HG03457 (cell line): Measurements from ENCODE around the gene CHAT.

ENCODE experiments used
- ATAC-seq: cut with Tn5 transposase; IDR thresholded peaks from one replicate; pipeline ENCODE4 v1.9.1; 2021; ENCODE audit warnings: moderate number of reproducible peaks; ENCODE audit not compliant: unreplicated experiment

The CHAT gene

DNA sequence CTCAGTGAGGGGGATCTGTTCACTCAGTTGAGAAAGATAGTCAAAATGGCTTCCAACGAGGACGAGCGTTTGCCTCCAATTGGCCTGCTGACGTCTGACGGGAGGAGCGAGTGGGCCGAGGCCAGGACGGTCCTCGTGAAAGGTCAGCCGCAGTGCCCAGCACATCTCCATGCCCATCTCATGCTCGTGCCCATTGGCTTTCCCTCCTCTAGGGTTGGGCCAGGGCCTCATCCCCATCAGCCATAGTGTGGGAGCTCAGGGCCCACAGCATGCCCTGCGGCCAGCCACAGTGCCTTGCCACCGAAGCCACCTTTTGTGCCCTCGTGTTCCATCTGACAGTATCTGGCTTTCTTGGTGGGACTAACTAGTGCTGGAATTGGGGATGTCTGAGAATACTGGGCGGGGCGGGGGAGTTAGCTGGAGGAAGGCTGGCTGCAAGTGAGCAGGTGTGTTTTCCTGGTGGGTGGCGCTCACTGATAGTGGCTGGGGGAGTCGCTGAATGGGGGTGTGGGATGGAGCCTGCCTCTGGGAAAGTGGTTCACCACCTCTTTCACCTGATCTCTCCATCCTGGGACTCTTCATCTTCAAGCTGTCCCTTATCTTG, 13.9 kb downstream of the CHAT start:
- no peak for ATAC-seq

DNA sequence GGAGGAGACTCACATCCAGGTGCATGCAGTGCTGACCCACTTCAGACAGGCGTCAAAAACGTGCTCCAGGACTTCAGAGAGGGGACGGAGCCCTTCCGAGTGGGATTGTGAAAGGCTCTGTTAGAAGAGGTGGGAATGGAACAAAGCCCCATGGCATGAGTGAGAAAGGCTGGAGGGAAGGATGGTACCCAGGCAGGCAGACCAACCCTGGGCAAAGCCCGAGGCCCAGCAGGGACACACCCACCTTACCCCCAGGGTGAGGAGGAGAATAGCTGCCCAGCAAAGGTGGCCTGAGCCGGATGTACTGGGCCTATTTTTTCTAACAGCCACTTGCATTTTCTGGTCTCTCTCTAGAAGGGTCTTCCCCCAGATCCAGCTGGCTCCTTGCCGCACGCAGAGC, 14.8 kb downstream of the CHAT start:
- no peak for ATAC-seq

DNA sequence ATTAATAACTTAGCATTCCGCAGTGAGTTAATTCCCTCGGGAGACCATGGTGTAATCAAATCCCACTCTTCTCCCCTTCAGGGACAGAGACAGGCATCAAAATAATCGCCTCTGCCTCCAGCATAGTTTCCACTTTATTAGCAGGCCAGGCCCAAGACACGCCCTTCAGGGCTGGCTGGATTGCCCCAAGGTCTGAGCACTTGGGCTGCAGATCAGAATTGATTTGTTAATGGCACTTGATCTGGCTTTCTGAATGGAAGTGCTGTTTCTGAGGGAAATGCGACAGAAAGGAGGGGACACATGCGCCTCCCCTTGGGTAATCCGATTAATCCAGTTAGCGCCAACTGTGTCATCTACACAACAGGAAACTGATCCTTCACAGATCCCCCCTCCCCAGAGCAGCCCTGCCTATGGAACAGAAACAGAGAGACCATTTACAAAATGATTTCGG, 15.6 kb downstream of the CHAT start:
- no peak for ATAC-seq

DNA sequence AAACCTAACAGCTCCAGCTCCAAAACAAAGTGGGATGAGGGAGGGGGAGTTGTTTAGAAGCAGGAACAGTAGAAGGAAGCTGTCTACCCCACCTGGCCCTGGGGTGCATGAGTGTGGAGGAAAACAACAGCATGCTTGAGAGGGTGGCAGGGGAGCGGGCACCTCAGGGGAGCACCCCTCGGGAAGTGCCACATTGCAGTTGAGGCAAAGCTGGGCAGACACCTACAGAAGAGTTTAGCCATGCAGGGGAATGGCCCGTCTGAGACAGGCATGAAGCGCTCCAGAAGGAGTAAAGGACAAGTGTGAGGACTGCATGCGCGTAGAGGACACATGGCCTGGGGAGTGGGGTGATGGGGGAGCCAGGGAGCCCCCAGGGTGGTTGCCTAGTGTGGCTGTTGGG, 18.1 kb downstream of the CHAT start:
- no peak for ATAC-seq

DNA sequence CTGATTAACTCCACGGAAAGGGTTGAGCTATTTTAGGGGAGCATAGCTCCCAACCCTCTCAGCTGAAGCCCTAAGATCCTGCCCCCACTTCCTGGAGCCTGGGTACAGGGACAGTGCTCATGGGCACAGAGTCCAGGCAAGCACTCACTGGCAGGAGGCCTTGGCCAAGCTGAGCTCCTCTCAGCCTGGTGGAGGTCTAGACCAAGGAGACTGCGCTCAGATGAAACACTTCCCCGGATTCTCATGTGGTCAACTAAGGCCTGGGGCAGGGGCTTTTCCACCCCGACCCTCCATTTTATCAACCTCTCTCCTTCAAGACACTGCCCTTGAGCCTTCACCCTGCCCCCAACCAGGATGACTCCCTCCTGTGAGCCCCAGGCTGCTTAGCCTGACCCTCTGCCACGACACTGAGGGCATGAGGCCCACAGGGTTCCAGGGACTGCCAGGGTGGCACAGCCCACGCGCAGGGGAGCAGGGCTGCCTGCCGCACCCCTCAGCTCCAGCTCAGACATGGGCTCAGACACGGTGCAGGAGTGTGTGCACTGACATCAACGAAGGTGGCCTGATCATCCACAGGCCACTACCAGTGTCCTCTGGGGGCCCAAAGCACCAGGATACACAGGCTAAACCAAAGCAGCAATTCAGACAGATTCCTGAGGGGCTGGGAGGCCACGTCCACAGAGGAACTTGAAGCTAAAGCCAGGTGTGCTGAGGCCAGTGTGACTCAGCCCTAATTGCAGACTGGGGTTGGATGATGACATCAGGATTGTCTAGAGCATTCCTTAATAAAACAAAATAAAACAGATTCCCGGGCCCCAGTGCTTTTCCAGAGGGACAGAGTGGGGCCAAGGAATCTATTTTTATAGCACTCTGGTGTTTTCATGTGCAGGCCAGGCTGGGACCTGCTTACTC, 18.8 kb downstream of the CHAT start:
- ATAC-seq: no peak

DNA sequence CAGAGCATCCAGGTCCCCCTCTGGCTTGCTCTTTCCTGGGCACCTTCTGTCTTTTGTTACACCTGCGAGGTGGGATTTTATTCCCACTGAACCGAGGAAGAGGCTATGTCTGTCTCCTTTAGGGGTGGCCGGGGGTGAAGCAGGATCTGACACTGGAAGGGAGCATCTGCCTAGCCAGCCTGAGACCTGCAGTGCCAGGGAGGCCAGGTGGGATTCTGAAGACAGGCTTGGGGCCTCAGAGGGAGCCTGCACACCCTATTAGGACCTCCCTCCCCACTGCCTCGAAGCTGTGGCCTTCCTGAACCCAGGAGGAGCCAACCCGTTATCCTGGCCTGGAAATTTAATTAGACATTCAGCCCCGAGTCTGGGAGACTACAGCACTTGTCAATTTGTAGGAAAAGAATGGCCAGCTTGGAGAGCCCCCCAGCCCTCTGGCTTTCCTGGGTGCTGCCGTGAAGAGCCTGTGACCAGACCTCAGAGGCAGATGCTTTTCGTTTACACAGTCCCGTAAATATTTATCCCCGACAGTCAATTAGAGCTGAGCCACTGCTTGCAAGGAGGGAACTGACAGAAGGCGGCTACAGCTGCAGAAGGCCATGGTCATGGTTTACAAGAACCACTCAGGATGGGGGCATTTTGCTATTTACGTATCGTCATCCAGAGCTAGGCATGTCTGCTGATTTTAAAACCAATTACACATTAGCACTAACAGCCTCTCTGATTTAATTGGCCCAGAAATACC, 19.7 kb downstream of the CHAT start:
- ATAC-seq: no peak

DNA sequence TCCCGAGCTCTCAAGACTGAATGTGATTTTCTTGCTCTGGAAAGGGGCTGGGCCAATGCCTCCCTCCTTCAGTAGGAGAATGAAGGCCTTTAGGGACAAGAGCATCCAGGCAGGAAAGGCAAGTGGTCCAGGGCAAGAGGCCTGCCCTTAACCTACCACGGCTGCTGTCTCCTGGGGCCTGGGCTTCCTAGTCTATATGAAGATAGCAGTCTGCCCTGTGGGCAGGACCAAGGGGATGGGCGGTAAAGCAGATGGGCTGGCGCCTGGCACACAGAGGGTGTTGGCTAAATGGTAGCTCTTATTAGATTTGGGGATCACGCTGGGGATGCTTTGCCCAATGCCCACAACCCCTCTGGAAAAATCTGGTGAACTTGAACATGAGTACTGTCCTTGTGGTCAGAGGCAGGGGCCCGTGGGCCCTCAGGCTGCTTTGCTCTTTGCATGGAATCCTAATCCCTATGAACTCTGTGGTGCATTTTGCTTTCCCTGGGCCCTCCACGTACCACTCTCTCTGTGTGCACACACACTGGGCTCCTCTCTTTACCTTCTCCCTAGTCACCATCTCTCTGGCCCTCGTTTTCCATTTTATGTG, 20.3 kb downstream of the CHAT start:
- ATAC-seq: no peak

DNA sequence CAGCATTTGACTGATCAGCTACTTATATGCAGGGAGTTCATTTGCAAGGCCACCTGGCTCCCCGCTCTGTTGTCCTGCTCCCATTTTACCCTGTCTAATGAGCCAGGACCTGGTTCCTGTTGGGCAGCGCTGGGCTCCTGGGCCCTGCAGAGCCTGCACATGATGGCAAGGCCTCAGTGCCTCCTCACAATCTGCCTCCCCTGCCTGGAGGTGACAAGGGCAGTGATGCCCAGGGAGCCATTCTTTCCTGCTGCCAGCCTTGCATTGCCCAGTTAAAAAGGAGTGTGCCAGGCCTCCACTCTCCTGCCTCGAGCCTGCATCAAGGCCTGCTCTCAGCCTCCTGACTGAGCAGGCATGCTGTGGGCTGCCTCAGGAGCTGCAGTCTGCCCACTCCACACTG, 28.5 kb downstream of the CHAT start:
- no peak for ATAC-seq

DNA sequence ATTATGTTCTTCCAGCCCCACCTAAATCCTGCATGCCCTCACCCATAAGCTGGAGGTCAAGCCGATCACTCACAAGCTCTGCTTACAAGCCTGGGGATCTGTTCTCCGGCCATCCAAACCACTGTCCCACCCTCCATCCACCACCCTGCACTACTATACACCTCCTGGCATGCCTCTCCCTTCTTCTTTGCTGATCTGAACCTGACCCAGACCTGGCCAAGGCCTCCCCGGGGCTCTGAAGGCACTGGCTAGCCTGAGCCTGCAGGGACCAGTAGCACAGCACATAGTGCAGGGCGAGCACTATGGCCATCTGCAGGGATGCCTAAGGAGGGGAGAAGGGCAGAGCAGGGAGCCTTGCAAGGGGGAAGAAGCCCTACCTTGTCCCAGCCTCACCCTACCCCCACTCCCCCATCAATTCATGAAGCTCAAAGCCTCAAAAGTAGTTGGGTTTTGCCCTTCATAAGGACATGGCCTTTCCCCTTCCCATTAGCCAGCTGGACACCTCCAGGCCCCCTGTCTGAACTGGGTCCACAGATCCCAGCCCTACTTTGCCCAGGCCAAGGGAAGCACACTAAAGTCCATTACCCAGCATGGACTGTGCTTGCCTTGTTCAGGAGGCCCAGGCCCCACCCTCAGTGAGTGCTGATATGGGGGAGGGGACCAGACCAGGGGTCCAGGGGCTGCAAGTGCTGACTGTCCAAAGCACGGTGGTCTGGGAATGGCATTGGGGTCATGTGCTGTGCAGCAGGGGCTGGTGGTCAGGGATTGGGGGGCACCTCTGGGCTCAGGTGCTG, 29.6 kb downstream of the CHAT start:
- ATAC-seq: no peak

DNA sequence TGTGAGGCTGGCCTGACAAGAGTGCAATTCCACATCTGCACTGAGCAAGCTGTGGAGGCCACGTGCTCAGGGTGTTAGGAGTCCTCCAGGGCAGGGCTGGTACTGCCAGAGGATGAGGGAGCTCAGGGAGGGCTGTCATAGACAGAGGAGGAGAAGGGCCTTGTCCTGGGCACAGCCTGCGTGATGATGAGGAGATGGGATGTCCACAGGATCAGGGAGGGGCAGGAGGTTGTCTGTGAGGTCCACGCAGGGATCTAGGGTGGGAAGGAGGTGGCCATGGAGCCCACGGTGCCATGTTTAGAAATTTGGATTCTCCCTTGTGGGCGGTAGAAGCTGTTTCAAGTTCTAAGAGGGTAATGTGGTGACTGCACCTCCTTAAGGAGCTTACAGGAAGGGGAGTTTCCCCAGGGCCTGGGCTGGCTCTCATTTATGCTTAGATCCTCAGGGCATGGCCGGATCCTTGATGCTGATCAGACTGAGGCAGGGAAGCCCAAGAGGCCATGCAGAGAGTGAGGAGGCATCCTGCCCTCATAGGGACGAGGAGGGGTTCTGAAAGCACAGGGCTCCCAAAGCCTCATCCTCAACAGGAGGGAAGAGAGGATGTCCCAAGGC, 30.3 kb downstream of the CHAT start:
- no peak for ATAC-seq

DNA sequence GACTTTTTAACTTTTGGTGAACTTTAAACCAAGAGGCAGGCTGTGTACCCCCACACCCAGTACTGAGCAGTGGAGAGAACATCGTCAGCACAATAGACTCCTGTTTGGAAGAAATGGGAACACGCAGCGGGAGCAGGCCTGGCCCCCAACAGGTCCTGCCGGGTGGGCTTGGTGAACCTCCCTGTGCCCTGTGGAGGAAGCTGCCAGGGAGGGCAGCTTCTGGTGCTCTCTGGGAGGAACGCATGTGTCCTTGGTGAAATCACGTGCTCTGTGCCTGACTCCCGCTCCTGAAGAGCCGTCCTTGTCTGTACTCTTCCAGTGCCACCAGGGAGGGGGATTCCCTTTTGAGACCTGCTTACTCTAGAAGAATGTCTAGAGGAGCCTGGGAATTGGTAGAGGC, 31.6 kb downstream of the CHAT start:
- ATAC-seq: no peak

DNA sequence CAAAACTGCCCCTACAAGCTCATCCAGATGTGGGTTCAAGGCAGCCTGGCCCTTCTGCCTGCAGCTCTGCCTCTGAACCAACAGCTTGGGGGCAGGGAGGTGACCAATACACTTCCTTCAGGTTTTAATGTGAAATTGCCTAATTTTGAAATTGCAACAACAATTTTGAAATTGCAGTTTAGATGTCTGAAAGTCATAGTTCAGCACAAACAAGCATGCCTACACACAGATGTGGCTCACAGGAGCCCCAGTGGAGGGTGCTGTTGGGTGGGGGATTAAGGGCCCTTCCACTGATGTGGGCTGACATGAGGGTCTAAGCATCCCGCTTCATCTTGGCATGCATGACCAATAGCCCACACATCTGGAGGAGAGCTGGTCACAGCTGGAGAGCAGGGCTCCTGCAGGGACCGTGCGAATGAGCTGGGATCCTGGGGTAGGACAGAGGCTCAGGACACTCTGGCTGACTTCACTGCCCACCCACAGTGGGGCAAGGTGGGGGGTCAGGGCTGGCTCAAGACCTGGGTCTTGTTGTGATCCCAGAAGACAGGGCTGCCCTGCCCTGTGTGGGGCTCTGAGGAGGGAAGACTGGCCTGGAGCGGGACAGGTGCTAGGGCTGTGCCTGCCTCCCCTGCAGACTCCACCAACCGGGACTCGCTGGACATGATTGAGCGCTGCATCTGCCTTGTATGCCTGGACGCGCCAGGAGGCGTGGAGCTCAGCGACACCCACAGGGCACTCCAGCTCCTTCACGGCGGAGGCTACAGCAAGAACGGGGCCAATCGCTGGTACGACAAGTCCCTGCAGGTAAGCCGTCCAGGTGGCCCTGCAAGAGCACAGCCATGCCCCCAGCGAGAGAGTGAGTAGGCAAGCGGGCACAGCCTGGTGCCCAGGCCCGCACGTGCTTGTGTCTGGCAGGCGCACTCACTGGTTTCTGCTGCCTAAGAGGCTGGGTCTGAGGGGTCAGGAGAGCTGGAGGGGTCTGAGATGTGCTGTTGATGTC, 32.3 kb downstream of the CHAT start:
- no peak for ATAC-seq

DNA sequence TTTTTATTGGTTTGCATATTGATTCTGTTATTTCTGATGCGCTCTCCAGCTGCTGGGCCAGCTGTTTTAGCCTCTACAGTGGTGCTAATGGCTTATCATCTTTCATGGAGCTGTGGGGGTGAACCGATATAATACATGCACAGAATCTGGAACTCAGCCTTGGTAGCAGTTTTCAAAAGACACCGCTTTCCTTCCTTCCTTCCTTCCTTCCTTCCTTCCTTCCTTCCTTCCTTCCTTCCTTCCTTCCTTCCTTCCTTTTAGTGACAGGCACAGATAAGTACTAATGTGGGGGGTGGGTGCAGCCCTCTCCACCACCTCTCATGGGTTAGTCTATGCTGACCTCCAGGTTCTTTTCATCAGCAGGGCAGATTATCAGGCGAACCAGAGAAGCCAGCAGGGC, 33.7 kb downstream of the CHAT start:
- ATAC-seq: no peak

DNA sequence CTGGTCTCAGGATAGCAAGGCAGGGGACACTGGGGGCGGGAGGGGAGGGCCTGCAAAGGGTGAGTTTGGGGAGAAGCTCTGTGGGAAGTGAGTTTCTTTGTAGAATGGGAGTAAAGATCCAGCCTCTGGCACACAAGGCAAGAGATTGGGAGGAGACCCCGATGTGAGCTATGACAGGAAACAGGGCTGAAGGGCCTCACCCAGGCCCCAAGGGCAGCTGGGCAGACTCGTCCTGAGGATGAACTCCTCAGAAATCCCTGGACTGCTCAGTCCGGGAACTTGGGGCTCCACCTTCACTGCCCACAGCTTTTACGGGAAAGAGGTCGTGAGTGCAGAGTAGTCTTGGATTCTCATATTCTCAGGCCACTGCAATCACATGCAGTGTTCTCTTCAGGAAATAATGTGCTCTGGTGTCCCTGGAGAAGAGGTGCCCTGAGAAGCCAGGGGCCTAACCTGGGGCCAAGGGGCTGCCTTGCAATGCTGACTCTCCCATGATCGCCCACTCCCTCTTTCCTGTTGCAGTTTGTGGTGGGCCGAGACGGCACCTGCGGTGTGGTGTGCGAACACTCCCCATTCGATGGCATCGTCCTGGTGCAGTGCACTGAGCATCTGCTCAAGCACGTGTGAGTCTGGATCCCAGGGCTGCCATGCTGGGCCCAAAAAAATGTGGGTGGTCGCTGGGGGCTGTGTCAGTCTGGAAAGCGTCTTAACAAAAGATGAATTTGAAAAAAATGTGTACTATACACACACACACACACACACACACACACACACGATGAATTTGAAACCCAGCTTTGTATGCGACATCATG, 34.4 kb downstream of the CHAT start:
- ATAC-seq: no peak

DNA sequence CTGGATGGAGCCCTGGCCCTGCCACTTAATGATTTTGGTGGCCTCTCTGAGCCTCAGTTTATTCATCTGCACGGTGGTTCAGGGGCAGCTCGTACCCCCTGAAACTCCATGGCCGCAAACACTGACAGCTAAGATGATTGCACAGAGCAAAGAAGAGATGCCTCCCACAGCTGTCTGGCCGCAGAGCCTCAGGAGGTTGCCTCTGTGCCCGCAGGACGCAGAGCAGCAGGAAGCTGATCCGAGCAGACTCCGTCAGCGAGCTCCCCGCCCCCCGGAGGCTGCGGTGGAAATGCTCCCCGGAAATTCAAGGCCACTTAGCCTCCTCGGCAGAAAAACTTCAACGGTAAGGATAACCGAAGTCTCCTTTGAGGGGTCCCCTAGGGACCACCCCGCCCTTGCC, 35.5 kb downstream of the CHAT start:
- ATAC-seq: no peak

DNA sequence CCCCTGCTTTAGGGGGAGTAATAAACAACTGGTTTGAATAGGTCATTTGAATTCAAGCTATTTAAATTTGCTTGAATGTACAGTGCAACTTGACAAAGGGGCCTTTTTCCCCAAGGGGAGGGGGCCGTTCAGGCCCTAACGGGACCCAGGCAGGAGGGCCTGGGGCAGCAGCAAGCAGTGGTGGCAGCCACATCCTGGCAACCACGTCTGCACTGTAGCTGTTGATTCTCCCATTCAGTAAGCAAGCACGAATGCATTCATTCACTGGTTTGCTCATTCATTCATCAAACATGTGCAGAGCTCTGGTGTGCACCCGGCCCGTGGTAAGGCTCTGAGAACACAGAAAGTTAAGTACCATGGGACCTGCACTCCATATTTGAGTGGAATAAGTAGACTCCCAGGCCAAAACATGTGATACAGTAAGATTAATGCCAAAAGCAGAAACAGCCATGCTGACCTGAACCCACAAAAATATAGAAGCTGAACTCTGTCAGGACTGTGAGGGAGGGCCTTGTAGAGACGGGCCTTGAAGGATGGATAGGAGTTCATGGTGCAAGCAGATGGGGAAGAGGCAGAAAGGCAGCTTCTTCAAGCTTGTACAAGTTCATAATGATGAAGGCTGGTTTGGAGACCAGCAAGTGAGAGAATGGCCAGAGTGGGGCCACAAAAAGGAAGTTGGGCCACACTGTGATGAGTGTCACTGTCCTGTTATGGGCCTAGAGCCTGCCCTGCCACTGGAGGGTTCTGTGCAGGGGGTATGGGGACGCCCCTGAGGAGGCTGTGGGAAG, 36.3 kb downstream of the CHAT start:
- ATAC-seq: no peak

DNA sequence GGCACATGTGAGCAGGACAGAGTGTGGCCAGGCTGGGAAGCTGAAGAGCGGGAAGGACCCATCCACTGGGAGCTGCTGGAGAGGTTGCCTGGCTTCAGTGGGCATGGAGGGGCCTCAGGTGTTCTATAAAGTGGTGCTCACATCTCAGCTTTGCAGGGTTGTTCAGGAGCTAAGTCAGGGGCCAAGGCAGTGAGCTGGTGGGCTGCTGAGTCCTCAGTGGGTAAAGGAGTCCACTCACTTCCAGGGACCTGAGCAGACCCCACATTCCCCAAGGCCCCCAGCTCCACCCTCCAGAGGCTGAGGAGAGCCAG, 36.8 kb downstream of the CHAT start:
- no peak for ATAC-seq
